NCI-H2227 (cell line): Measurements from ENCODE around the gene ZNF512B.
"Not testable (repeated sequence)": the region's sequence is repeated elsewhere in the genome, so short reads cannot be mapped to it uniquely, and the experiment has no call there.

Experiments
- DNase-seq: peaks from one replicate; lab custom pipeline; 2025; ENCODE audit not compliant: unreplicated experiment; lab: John Stamatoyannopoulos, UW

The ZNF512B gene

DNA sequence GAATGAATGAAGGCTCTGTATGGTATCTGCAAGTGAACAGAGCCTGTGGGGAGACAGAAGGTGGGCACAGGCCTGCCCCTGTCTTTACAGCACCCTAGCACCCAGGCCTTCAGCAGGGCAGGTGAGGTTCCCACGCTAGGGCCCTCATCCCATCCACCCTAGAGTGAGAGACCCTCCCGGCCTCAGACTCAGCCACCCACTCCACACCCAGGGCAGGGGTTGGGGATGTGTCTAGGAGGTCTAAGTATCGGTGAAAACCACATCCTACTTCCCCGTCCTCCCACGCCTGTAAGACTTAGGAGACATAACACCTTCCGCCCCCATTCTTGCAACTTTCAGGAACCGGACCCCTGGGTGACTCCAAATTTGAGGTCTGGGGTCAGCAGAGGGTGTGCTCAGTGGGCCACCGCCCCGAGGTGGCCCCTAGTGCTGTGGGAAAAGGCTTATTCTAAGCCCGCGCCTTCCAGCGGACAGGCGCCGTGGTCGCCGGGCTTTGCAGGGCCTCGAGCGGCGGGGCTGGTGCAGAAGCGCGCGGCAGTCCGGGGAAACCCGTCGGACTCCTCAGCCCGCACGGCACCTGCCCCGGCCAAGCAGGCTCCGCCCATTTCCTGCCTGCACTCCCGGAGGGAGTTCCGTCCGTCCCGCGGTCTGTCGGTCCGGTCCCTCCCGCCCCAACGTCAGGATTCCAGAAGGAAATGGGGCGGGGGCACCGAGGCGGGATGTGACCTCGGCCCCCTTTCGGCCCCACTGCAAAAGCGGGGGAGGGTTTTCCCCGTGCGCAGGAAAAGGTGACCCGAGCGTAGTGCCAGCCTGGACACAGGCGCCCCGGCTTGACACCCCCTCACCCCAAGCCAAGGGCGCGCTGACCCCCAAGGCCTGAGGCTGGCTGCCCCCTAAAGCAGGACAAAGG is 8.8 kb upstream of the ZNF512B start:
- peak; percentile 82 for DNase-seq

DNA sequence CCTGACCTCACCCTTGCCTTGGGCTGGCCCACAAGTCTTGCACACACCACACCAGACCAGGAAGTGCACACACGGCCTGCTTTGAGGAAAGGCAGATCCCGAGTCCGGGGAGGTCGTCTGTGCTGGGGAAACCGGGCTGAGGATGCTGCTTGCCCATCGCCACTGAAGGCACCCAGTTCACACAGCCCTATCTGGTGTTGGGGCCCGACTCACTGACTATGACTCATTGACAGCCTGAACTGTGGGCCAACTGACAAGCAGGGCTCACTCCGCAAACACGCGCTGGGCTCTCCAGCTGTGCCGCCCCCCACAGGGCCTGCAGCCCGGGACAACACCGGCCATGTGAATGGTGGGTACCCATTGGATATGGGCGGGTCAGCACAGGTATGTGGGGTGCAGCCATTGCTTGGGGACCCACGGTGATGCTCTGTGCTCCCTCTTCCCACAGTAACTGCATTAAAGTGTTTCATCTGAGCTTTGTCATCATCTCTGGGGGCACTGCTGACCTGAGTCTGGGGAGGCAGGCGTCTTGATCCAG is 8.1 kb upstream of the ZNF512B start:
- DNase-seq: no peak

DNA sequence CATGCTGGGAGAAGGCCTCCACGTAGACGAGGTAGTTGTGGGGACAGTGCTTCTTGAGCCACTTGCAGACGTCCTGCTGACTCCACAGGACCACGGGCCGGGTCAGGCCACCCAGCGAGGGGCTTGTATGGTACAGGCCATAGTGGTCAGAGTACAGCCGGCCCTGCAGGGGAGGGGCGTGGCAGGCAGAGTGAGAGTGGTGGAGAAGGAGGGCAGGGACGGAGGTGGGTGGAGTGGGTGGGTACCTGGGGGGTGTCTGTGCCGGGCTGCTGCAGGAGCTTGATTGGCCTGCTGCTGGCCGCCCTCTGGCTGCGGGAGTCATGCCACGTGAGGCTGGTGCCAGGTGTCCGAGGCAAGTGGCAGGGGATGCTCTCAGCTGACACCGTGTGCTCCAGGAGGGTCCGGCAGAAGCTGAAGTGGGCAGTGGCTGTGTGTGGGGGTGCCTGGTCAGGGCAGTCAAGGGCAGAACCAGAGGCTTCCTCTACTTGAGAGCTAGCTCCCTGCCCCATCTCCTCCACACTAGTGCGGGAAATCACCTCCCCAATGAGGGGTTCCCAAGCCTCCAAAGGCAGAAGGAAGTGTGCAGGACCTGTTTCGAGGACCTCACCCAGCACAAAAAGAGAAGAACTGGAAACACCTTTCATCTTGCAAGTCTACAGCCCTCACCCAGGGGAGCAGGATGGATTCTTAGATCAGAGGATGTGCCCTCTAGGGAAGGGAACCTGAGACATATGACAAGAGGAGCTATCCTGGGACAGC is 7.4 kb upstream of the ZNF512B start:
- no peak for DNase-seq

DNA sequence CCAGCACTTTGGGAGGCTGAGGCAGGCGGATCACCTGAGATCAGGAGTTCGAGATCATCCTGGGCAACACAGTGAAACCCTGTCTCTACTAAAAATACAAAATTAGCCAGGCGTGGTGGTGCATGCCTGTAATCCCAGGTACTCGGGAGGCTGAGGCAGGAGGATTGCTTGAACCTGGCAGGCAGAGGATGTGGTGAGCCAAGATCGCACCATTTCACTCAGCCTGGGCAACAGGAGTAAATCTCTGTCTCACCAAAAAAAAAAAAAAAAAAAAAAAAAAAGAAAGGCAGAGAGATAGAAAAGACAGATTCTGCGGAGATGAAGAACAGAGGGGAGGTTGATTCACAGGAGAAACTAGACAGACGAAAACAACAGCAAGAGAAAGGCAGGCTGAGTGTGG is 6.8 kb upstream of the ZNF512B start:
- not testable (repeated sequence) for DNase-seq

DNA sequence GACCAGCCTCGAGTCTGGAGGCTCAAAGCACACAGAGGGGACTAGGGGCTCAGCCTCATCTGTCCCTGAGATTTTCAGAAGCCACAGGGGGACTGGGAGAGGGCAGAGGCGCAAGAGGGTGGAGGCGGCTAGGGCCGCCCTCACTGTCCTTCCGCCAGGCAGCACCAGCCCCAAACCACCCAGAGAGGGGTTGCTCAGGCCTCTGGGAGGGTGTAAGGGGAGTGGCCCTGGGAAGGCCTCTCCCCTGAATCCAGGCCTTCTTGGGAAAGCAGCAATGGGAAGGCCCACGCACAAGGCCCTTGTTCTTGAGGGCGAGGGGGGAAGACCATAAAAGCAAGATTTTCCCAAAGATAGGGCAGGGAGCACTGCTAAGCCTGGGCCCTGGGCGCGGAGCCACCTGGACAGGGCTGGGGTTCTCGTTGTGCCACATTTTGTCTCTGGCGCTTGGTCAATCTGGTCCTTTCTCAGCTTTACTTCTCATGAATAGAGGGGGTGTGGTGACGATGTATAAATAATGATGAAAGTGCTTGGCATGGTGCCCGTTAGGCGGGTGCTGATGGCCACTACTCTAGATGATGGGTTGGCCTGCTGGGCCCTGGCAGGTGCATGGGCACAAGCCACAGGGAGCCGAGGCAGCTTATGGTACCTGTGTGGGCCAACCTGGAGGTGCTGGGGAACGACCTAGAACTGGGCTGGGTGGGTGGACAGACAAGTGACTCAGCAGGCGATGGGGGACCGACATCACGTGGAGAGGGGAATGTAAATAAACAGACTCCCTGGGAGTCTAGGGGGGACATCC is 4.9 kb upstream of the ZNF512B start:
- no peak for DNase-seq

DNA sequence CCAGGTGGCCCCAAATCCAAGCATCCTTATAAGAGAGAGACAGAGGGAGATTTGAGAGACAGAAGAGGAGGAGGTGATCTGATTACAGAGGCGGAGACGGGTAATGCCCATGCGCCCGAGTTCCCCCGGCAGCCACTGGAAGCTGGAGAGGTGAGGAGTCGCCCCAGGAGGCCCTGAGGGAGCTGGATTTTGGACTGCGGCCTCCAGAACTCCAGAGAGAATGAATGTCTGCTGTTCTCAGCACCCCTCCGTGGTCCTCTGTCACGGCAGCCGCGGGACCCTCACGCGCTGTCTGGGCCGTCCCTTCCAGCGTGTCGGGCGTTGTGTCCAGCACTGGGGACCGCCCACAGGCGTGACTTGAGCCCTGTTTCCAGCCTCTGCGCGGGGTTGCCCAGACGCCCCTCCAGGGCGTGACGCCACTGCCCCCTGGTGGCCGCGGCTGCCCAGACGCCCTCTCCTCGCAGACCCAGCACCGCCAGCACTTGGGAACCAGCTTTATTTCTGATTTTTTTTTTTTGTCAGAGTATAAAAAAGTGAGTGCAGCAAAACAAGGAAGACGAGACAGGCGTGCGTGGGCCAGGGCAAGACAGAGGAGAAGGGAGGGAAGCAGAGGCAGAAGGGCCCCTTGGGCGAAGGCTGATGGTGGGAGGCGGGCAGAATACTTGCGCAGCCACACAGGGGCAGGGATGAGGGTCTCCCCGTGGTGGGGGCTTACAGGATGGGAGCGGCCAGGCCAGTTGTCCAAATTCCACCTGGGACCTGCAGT is 4.1 kb upstream of the ZNF512B start:
- DNase-seq: peak; percentile 93

DNA sequence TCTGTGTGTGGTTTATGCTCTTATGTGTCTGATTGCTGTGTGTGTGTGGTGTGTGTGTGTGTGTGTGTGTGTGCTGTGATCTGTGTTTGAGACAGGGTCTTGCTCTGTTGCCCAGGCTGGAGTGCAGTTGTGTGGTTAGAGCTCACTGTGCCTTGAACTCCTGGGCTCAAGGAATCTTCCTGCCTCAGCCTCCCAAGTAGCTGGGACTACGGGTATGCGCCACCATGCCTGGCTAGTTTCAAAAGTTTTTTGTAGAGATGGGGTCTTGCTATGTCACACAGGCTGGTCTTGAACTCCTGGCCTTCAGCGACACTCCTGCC is 3.4 kb upstream of the ZNF512B start:
- DNase-seq: no peak

DNA sequence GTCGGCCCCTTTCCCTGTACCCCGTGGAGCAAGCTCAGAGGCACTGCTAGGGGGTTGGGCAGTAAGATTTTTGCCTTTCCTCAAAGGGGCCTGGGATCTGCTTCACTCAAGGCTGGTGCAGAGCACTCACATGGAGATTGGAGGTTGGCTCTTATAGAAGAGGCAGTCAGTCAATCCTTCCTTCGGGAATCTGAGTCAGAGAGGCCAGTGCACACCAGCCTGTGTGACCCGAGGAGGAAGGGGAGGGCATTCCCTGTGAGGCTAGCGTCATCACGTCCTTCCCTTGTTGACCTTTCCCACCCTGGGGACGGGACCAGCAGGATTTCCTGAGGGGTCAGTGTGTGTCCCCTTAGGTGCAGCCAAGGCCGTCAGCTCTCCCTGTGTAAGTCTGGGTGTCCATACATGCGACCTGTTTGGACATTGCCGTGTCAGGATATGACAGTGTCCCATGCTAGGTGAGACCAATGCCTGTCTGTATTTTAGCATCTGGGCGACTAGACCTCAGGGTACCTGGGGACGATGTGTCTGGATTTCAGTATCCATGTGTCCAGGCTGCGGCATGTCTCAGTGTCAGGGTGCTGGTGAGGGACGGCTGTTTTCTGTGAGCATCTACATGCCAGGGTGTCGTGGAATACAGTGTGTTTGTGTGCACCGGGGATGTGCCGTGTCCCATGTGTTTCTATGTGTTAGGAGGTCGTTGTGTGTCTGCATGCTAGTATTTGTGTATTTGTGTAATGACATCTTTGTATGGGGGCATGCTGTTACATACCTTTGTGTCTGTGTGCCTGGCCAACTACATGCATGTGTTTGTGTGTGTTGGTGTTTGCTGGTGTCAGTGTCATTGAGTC is 2.8 kb upstream of the ZNF512B start:
- DNase-seq: no peak

DNA sequence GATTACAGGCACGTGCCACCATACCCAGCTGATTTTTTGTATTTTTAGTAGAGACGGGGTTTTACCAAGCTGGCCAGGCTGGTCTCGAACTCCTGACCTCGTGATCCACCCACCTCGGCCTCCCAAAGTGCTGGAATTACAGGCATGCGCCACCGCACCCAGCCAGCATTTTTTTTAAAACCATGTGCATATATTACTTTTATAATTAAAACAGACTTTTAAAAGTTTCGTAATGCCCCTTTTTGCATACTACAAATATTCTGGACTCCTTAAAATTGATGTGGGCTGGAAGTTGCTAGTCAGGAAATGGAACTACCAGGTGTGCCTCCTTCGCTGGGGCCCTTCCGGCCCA is 2.2 kb upstream of the ZNF512B start:
- not testable (repeated sequence) for DNase-seq

DNA sequence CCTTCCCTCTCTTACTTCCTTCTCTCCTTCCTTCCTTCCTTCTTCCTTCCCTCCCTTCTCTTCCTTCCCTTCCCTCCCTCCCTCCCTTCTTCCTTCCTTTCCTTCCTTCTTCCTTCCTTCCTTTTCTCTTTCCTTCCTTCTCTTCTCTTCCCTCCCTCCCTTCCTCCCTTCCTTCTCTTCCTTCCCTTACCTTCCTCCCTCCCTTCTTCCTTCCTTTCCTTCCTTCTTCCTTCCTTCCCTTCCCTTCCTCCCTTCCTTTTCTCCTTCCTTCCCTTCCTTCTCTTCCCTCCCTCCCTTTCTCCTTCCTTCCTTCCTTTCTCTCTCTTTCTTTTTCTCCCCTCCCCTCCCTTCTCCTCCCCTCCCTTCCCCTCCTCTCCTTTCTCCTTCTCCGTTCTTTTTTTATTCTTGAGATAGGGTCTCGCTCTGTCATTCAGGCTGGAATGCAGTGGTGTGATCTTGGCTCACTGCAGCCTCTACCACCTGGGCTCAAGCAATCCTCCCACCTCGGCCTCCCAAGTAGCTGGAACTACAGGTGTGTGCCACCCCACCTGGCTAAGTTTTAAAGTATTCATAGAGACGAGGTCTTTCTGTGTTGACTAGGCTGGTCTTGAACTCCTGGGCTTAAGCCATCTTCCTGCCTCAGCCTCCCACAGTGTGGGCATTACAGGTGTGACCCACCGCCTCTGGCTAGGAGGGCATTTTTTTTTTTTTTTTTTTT is 1.1 kb upstream of the ZNF512B start:
- DNase-seq: no peak

DNA sequence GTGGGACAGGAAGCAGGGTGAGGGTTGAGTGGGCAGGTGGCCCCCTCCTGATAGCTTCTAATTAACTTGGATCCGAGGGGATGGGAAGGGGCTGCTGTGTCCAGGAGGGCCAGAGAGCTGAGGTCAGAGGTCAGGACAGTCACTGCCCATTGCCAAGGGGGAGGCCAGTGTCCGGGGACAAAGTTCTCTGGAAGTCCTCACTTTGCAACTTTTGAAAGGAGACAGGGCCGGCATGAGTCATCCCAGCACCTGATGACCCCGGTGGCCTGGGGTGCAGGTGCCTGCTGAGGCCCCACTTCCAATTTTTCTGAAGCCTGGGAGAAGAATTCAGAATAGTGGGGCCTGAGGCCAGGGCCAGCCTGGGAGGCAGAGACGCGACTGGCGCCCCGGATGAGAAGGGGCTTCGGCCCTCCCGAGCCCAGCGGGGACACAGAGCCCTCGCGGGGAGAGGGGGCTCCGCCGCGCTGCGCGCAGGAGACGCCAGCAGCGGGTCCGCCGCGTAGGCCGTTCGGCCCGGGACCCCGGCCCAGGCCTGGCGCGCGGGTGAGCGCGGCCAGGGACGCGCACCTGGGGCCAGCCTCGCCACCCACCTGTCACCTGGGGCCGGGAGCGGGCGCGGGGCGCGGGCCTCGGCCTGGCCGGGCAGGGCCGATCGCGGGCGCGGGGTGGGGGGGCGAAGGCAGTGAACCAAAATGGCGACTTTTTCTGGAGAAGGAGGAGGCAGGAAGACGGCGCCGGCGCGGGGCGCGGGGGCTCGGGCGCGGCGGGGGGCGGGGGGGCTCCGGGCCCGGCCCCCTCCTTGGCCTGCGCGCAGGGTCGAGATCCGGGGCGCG is 586 bp downstream of the ZNF512B start:
- DNase-seq: peak; percentile 64

DNA sequence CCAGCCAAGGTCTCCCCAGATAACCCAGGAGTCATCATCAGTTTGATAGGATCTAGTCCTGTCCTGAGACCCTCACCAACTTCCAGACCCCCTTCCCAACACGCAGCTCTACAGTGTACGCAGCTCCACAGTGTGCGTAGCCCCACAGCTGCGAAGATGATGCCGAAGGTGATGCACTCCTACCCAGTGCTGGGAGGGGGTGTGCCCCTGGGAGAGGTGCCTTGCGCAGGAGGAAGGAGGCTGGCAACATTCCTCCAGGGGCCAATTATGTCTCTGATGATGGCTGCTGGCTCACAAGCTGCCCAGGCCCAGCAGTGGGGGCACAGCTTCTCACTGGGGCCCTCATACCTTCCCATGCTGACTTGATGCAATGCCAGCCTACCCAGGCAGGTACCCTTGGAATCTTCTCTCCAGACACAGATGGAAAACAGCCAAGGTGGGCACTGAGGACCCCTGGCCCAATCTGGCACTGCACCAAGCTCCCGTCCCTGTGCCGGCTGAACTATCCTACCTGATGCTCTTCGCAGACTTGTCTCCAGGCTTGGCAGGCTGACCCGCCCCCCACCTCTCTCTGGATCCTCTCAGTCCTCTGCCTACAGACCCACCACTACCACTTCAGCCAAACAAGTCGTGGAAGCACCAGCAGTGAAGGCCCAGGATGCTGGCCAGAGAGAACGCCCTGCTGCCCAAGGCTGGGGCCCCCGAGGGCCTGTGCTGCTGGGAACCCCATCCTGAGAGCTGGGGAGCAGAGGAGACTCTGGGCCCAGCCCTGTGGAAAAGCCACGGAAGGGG is 1.4 kb downstream of the ZNF512B start:
- DNase-seq: no peak

DNA sequence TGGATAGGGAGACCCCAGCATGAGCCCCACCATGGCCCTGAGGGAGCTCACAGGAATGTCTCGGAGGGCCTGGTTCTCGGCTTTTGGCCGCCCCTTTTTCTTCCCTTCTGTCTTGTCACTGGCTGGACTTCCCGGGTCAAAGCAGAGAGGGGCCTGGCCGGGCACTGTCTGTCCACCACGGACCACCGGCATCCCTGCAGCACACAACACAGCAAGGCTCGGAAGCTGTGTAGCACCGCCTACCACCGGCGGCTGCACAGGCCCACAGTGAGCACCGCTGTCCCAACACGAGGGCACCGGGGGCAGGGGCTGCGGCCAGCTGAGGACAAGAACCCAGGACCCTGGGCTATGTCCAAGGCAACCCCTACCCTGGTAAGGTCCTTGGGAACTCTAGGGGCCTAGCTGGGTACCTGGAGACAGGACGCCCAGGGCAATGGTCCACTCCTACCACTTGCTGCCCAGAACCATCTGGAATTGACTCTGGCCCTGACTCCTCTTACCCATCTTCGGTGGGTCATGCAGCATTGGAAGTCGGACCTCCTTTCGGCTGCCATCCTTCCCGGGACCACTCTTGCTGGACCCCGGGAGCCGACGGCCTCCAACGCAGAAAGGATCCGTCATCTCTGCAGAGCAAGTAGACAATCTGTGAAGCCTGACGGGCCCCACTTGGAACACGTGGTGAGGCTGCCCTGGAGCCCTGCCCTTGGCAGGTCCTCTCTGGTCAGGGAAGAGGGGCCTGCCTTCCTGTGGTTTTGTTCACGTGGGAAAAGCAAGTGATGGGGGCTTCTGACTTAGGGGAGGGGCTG is 2.2 kb downstream of the ZNF512B start:
- DNase-seq: no peak

DNA sequence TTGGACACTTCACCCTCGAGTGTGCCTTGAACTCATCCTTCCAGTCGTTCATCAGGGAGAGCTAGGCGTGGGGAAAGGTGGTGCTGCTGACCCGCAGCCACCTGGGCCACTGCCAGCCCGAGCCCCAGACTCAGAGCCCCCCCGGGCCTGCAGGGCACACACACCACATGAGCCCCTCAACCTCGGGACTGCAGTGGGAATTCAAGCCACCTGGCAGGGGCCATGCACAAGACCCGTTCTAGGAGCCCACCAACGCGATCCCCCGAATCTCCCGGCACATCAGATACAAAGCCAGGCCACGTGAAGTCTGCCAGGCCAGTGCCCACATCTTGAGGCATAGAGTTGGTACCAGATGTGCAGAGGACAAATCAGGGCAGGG is 2.8 kb downstream of the ZNF512B start:
- no peak for DNase-seq

DNA sequence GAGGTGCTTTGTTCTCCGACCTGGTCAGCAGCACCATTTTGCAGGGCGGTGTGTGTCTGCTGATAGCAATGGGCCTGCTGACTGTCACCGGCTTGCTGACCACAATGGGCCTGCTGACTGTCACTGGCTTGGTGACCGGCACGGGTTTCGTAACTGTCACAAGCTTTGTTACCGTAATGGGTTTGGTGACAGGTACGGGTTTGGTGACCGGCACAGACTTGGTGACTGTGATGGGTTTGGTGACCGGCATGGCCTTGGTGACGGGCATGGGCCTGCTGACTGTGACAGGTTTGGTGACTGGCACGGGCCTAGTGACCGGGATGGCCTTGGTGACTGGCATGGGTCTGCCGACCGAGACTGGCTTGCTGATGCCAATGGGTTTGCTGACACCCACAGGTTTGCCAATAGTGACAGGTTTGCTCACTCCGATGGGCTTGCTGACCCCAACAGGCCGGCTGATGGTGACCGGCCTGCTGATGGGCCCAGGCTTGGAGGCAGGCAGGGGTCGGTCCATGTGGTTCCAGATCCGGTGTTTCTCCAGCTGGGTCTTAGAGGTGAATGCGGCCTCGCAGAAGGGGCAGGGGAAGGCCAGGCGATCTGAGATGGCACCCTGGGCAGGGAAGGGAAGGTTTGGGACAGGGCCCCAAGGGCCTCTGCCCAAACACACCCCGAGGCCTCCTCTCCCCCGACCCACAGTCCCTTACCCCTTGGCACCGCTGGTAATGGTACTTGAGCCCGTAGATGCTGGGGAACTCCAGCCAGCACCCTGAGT is 3.4 kb downstream of the ZNF512B start:
- DNase-seq: no peak

DNA sequence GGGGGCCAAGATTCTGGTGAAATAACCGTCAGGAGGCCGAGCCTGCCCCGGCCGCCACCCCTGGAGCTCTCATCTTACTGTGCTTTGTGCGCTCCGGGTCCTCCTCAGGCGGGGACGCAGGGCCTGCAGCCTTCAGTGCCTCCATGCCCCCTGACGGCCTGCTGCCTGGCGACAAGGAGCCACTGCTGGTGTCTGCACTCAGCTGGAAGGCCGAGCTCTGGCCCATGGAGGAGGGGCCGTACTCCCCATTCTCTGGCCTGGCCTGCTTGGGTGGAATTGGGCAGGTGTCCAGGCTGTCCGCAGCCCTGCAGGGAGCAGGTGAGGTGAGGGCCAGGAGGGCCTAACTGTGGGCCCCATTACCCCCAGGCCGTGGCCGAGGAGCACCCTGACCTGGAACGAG is 5.3 kb downstream of the ZNF512B start:
- no peak for DNase-seq
